Measurements from ENCODE around the gene USP25. TPM values are rescaled to one million over a fixed set of nuclear protein-coding genes. Genes with fewer than 3 reads are reported as not detected.

The USP25 gene
- 17.1 and 18.4 TPM in 2 replicates for total RNA-seq (2014; rRNA removed; shearing (Covaris generic))
- polyA plus RNA-seq (2015; cell fraction: cytosol; rRNA removed) = 17.9 and 21.0 TPM in 2 replicates
- 15.2 and 18.5 TPM in 2 replicates for polyA plus RNA-seq (2015; cell fraction: nucleus; rRNA removed)

DNA sequence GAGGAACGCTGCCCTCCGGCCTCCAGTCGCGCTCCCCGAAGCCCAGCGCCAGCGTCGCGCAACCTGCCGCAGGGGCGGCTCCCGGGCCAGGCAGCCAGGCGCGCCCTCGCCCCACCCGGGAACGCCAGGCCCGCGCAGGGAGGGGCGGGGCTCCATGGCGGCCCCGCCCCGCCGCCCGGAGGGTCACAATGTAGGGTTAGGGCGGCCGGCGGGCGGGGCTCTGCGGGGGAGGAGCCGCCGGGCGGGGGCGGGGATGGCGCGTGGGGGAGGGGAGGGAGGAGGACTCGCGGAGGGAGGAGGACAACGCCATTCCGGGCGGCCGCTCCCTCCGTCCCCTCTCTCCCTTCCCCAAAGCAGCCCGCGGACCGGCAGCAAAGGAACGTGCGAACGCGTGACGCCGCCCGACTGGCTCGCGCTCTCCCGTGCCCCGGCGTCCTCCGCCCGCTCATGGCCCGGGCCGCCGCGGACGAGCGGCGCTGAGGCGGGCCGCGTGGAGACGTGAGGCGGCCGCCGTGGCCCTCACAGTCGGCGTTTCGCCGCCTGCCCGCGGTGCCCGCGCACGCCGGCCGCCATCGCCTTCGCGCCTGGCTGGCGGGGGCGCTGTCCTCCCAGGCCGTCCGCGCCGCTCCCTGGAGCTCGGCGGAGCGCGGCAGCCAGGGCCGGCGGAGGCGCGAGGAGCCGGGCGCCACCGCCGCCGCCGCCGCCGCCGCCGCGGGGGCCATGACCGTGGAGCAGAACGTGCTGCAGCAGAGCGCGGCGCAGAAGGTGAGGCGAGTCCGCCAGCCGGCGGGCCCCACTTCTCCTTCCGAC lies at the start of gene USP25:
USP25 (plus strand) TSS at position 309 of the 810 bp plus-strand sequence; CDS start at position 721, 412 bp downstream.
- peak; percentile 53 for DNase-seq (ENCODE audit: low read depth)

DNA sequence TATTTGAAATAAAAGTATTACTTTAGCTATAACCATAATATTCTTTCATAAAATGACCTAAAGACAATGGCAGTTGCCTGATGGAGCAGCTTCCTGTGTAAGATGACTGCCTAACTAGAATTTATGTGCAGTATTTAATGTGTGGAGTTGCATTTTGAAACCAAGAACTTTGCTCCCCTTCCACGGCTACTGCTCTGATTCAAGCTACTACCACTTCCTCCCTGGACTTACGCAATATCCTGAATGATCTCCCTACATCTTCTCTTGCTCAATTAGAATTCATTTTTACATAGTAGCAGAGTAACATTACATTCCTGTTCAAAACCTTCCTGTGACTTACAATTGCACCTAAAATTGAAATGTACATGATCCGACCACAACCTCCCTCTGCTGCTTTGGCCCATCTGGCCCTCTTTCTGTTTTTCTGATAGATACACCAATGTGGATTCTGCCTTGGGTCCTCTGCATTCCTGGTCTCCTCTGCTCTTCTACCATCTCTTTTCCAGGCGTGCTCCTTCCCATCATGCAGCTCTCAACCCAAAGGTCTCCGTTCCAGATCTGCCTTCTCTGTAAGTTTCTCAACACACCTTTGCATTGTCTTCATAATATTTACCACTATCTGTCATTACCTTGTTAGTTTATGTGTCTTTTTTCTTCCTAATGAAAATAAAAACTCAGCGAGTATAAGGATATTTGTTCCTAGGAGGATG lies 47.4 kb upstream of the USP25 start:
- peak; percentile 68 for DNase-seq (ENCODE audit: low read depth)

DNA sequence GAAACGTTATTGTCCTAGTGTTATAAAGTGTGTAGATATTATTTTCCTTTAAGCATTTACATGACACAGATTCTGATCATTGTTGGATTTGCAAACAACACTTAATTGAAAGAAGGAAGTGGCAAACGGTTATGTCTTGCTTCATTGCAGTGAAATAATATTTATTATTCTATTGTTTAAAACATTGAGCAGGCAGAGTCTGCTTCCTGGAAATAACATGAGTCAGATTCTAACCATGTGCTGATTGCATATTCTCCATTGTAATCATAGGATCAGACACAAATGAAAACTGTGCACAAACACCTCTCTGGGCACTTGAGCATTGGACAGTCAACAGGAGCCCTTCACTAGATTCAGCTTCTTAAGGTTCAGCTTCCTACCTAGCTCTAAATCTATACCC lies 46.8 kb upstream of the USP25 start:
- DNase-seq (ENCODE audit: low read depth) = peak; percentile 43

- DNase-seq (ENCODE audit: low read depth) = no peak
Measured at GRCh38 chr21:15686506-15686905, 43.3 kb upstream of the USP25 start.

- peak; percentile 34 for DNase-seq (ENCODE audit: low read depth)
Measured at GRCh38 chr21:15687208-15687607, 42.6 kb upstream of the USP25 start.

GRCh38 chr21:15688016-15688415 lies 41.8 kb upstream of the USP25 start:
- DNase-seq (ENCODE audit: low read depth) = no peak

DNA sequence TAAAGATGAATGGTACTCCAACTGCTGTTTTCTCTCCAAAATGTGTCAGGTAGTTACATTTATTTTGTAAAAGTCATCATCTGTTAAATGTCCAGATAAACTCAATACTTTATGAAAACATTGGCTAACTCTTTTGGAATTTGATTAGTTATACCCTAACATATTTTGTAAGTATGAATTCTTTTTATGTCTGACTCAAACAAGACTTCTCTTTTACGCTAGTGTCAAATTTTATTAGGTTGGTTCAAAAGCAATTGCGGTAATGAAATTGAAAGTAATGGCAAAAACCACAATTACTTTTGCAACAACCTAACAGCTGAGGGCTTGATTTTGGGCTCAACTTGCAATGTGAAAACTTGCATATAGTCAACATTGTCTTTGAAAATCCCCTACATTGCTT lies 41.0 kb upstream of the USP25 start:
- no peak for DNase-seq (ENCODE audit: low read depth)

GRCh38 chr21:15692711-15693110 lies 37.1 kb upstream of the USP25 start:
- DNase-seq (ENCODE audit: low read depth) = no peak

GRCh38 chr21:15695241-15695640 lies 34.5 kb upstream of the USP25 start:
- no peak for DNase-seq (ENCODE audit: low read depth)

GRCh38 chr21:15701830-15702229 lies 28.0 kb upstream of the USP25 start:
- no peak for DNase-seq (ENCODE audit: low read depth)

GRCh38 chr21:15703932-15704331 lies 25.9 kb upstream of the USP25 start:
- DNase-seq (ENCODE audit: low read depth) = no peak

DNA sequence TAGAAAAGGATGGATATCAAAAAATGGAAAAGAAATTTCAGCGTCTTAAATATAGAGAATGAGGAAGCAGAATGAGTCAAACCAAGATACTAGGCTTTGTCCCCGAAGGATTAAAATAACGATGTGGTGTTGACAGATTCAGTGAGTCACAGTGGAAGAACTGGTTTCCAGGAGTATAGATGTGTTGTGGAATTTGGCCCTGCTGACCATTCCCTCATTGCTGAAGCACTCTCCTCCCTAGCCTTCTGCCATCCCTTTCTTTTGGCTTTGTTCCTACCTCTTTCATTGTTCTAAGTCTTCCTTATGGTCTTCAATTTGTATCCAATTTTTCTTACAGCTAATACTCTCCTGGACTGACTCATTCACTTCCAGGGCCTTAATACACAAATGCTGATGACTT lies 23.1 kb upstream of the USP25 start:
- DNase-seq (ENCODE audit: low read depth) = peak; percentile 84

GRCh38 chr21:15713412-15713811 lies 16.4 kb upstream of the USP25 start:
- DNase-seq (ENCODE audit: low read depth) = no peak

DNA sequence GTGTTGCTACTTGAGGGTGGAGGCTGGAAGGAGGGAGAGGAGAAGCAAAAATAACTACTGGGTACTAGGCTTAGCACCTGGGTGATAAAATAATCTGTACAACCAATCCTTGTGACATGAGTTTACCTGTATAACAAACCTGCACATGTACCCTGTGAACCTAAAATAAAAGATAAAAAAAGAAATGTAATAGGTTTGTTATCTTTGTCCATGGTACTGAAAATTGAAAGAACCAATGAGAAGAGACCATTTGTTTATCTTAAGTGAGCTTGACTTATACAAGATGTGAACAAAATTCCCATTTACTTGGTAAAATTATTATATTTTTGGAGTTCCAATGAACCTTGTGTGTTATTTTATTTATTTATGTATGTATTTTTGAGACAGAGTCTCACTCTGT lies 11.1 kb upstream of the USP25 start:
- DNase-seq (ENCODE audit: low read depth) = no peak

- DNase-seq (ENCODE audit: low read depth) = no peak
Measured at GRCh38 chr21:15719976-15720375, 9.8 kb upstream of the USP25 start.

DNA sequence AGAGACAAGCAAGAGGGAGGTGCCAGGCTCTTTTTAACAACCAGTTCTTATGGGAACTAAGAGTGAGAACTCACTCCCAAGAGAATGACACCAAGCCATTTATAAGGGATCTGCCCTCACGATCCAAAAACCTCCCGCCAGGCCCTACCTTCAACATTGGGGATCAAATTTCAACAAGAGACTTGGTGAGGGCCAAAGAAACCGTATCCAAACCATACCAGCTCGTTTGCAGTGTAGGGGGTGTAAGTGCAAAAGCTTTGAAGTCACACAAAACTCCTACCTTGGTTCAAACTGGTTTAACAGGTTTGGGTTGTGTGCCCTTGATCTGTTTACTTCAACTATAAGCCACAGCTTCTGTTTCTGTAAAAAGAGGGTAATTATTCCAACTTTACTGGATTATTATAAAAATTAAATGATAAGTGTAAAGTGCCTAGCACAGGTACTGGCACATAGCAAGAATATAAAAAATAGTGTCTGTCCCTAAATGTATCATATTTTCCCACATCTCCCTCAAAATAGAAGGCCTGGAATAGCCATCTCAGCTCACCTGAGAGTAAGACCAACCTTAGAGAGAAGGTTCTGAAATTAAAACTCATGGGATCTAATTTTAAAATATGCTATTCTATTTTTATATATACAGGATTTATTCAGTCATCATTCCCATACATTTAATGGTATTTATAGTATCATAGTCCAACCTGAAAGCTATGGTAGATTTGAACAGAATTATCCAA lies 7.0 kb upstream of the USP25 start:
- no peak for DNase-seq (ENCODE audit: low read depth)

DNA sequence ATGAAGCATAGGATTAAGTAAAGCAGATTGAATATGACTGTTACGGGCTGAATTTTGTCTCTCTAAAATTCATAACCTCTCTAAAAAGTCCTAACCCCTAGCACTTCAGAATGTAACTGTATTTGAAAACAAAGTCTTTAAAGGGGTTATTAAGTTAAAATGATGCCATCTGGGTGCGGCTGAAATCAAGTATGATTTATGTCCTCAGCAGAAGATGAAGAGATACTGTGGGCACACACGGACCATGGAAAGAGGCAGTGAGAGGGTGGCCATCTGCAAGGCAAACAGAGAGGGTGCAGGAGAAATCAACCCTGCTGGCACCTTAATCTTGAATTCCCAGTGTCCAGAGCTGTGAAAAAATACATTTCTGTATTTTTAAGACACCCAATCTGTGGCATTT lies 3.8 kb upstream of the USP25 start:
- DNase-seq (ENCODE audit: low read depth) = no peak

- DNase-seq (ENCODE audit: low read depth) = no peak
Measured at GRCh38 chr21:15728046-15728445, 1.7 kb upstream of the USP25 start.

DNA sequence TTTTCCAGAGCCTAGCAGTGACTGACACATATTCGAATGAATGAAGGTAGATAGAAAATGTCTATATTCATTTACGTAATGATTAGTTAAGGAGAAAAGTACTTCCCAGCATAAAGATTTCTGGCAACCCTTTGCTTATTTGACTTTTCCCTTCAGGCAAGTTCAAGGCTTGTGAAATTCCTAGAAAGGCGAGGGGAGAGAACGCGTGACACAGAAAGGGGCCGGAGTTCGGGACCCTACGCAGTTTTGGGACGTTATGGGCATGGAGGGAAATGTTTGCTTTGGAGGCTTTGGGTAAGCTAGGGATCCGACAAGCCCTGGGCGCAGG lies 472 bp upstream of the USP25 start:
- no peak for DNase-seq (ENCODE audit: low read depth)

GRCh38 chr21:15730484-15731242 lies 881 bp downstream of the USP25 start:
- DNase-seq (ENCODE audit: low read depth) = peak; percentile 10

- peak; percentile 13 for DNase-seq (ENCODE audit: low read depth)
Measured at GRCh38 chr21:15731243-15731613, 1.4 kb downstream of the USP25 start.

Data from HT1080 (cell line).